CD14-positive monocyte (primary cell): ENCODE measurements around the gene AMZ1. TPM values are rescaled to one million over a fixed set of nuclear protein-coding genes. Genes with fewer than 3 reads are reported as not detected.

Experiments used
- DNase-seq, 3 donors: peaks; one replicate each; pipeline ENCODE4 v3.0.0-alpha.2; 2011 to 2022
- H2AFZ ChIP-seq: 2 replicates; pipeline ENCODE4 v1.6.0; 2012; ENCODE audit warnings: mild to moderate bottlenecking, low read depth, low read length, inconsistent platforms; ENCODE audit not compliant: insufficient read depth, poor library complexity, severe bottlenecking
- H3K27ac ChIP-seq, 2 donors: 1 replicate in 1 of 2; 2 replicates in 1 of 2; pipeline ENCODE4 v1.5.1; 2012 to 2013; ENCODE audit warnings: low read length in 2 of 2, control low read depth in 1 of 2, inconsistent platforms in 1 of 2, low read depth in 1 of 2, mild to moderate bottlenecking in 1 of 2
- H3K27me3 ChIP-seq, 2 donors: one replicate each; pipeline versions ENCODE4 v1.6.0 to v1.6.1; 2011 to 2013; ENCODE audit warnings: low read length in 2 of 2; ENCODE audit not compliant: control insufficient read depth in 2 of 2, insufficient read depth in 2 of 2
- H3K36me3 ChIP-seq, 2 donors: replicated peaks in 1 of 2; 1 replicate in 1 of 2; 2 replicates in 1 of 2; pipeline versions ENCODE4 v1.5.1 to v1.6.1; 2012 to 2013; ENCODE audit warnings: low read length in 2 of 2, control low read depth in 1 of 2, inconsistent platforms in 1 of 2, mild to moderate bottlenecking in 1 of 2; ENCODE audit not compliant: insufficient read depth in 2 of 2, control insufficient read depth in 1 of 2
- H3K4me1 ChIP-seq, 2 donors: 1 replicate in 1 of 2; 2 replicates in 1 of 2; pipeline versions ENCODE4 v1.5.1 to v1.6.1; 2012 to 2013; ENCODE audit warnings: low read length in 2 of 2, control low read depth in 1 of 2, inconsistent platforms in 1 of 2, mild to moderate bottlenecking in 1 of 2, moderate library complexity in 1 of 2; ENCODE audit not compliant: insufficient read depth in 2 of 2, control insufficient read depth in 1 of 2
- H3K4me2 ChIP-seq: replicated peaks from 2 replicates; pipeline ENCODE3; 2012; ENCODE audit warnings: low read length, moderate library complexity, mild to moderate bottlenecking; ENCODE audit not compliant: poor library complexity, severe bottlenecking; ENCODE audit errors: extremely low read depth
- H3K4me3 ChIP-seq, 3 experiments: fragments of 200-600 bp in 1 of 3; sonication (generic) in 1 of 3; replicated peaks in 1 of 3; 1 replicate in 2 of 3; 2 replicates in 1 of 3; pipeline ENCODE4 v1.5.1; 2011 to 2013; ENCODE audit warnings: low read length in 3 of 3, mild to moderate bottlenecking in 3 of 3, control low read depth in 2 of 3, low read depth in 2 of 3, inconsistent platforms in 1 of 3, moderate library complexity in 1 of 3
- H3K79me2 ChIP-seq: 2 replicates; pipeline ENCODE4 v1.6.0; 2012; ENCODE audit warnings: mild to moderate bottlenecking, control low read depth, inconsistent platforms, low read length, moderate library complexity; ENCODE audit not compliant: insufficient read depth
- H3K9ac ChIP-seq: 2 replicates; pipeline ENCODE4 v1.6.0; 2017; ENCODE audit warnings: low read length, mild to moderate bottlenecking; ENCODE audit not compliant: insufficient read depth, poor library complexity, severe bottlenecking
- H3K9me3 ChIP-seq, 2 donors: replicated peaks in 1 of 2; 1 replicate in 1 of 2; 2 replicates in 1 of 2; pipeline versions ENCODE4 v1.5.1 to v1.6.1; 2012 to 2013; ENCODE audit warnings: low read length in 2 of 2, control low read depth in 1 of 2; ENCODE audit not compliant: control insufficient read depth in 1 of 2, insufficient read depth in 1 of 2
- H4K20me1 ChIP-seq: 2 replicates; pipeline ENCODE4 v1.6.0; 2012; ENCODE audit warnings: mild to moderate bottlenecking, low read length, control low read depth, moderate library complexity; ENCODE audit not compliant: insufficient read depth
- H3K27ac Mint-ChIP-seq, 7 donors: one replicate each; pipeline ENCODE4 v1.8.0; 2020; ENCODE audit warnings: mild to moderate bottlenecking in 7 of 7, mixed read lengths in 7 of 7, moderate library complexity in 6 of 7, inconsistent platforms in 2 of 7
- H3K27me3 Mint-ChIP-seq, 3 donors: one replicate each; pipeline ENCODE4 v1.8.0; 2021 to 2022; ENCODE audit warnings: low read depth in 3 of 3, mild to moderate bottlenecking in 3 of 3, mixed read lengths in 3 of 3, moderate library complexity in 3 of 3, inconsistent platforms in 1 of 3
- H3K36me3 Mint-ChIP-seq, 2 donors: one replicate each; pipeline ENCODE4 v1.8.0; 2020; ENCODE audit warnings: mixed read lengths in 2 of 2, inconsistent platforms in 1 of 2, mild to moderate bottlenecking in 1 of 2
- H3K4me1 Mint-ChIP-seq: one replicate; pipeline ENCODE4 v1.8.0; 2020; ENCODE audit warnings: mild to moderate bottlenecking, mixed read lengths
- H3K4me3 Mint-ChIP-seq, 2 donors: one replicate each; pipeline ENCODE4 v1.8.0; 2020; ENCODE audit warnings: mild to moderate bottlenecking in 2 of 2, mixed read lengths in 2 of 2, moderate library complexity in 1 of 2
- H3K9me3 Mint-ChIP-seq, 7 donors: one replicate each; pipeline ENCODE4 v1.8.0; 2020 to 2022; ENCODE audit warnings: mixed read lengths in 7 of 7, mild to moderate bottlenecking in 6 of 7, moderate library complexity in 6 of 7, inconsistent platforms in 2 of 7
- CTCF ChIP-seq: fragments of 200-600 bp; IDR thresholded peaks from one replicate; pipeline ENCODE4 v1.8.0; 2022; ENCODE audit warnings: antibody characterized with exemption, mild to moderate bottlenecking
- WGBS: methylation state at CpG from one replicate; pipeline ENCODE4 v1.1.5; 2013; ENCODE audit warnings: missing lambda C conversion rate; ENCODE audit not compliant: insufficient coverage; 5-methylcytosine and 5-hydroxymethylcytosine counted together
- intact Hi-C, 2 donors: fragments of 100-400 bp; cut with micrococcal nuclease; formaldehyde crosslinking; loops; one replicate each; pipeline versions ENCODE4 v1.15.0 to v1.15.1; 2023
- polyA plus RNA-seq, 3 donors: library from polyadenylated mRNA; depleted of rRNA in 1 of 3; unstranded in 2 of 3; stranded (reverse) in 1 of 3; fragments of 300-500 nt in 2 of 3; fragments of >200 nt in 1 of 3; fragmentation: Illumina TruSeq in 2 of 3; gene quantifications; 1 replicate in 2 of 3; 2 replicates in 1 of 3; pipeline ENCODE4 v1.2.3, GENCODE V29; 2012 to 2021

AMZ1 gene
- polyA plus RNA-seq, 3 donors: 0.09 to 0.25 (median 0.14) TPM

- Histone ChIP-seq H3K4me3 (no peak overlapping the region), H2AFZ (no peak overlapping the region), H3K36me3 (no peaks in the 10 kb centered on the region), H3K4me1 (peaks cover 18 to 20% of the 10 kb centered on the region in 2 donors), H4K20me1 (no peaks in the 10 kb centered on the region), H3K9me3 (no peaks in the 10 kb centered on the region), H3K27me3 (peaks cover 0 to 6% of the 10 kb centered on the region in 2 donors), H3K4me2 (no peak overlapping the region), H3K27ac (no peak overlapping the region), H3K79me2 (no peaks in the 10 kb centered on the region), H3K9ac (no peak overlapping the region)
- Mint-ChIP-seq H3K27ac (peak overlapping the region in 1 of 7 donors; percentile 40), H3K4me1 (peaks cover 15% of the 10 kb centered on the region), H3K27me3 (peaks cover 11 to 37% (median 19%) of the 10 kb centered on the region in 3 donors), H3K4me3 (no peak overlapping the region), H3K9me3 (peaks cover 0 to 4% (median 1%) of the 10 kb centered on the region in 7 donors), H3K36me3 (peaks cover 0 to 2% of the 10 kb centered on the region in 2 donors)
- intact Hi-C loops: loop anchor here in 1 of 2 donors (5.0 kb wide), 1 partner anchor 35 kb away; no protein-coding TSS in a partner anchor
- no peak for DNase-seq
- no peak for TF ChIP-seq CTCF
- WGBS: 97% methylated on average over 7 of the region's 8 CpGs
These were observed 19.5 kb downstream of the AMZ1 start for GRCh38 chr7:2707481-2707880.

- no peak overlapping the region for H3K9ac ChIP-seq
- Mint-ChIP-seq H3K36me3 (peaks cover 0 to 2% of the 10 kb centered on the region in 2 donors), H3K4me3 (no peak overlapping the region), H3K4me1 (peaks cover 17% of the 10 kb centered on the region), H3K27ac (no peak overlapping the region), H3K27me3 (peaks cover 11 to 40% (median 18%) of the 10 kb centered on the region in 3 donors), H3K9me3 (peaks cover 0 to 4% (median 1%) of the 10 kb centered on the region in 7 donors)
- H3K9me3 ChIP-seq: no peaks in the 10 kb centered on the region
- DNase-seq: no peak
- no peaks in the 10 kb centered on the region for H3K79me2 ChIP-seq
- no peak overlapping the region for H2AFZ ChIP-seq
- H3K4me1 ChIP-seq: peaks cover 18 to 20% of the 10 kb centered on the region in 2 donors
- H3K27ac ChIP-seq: no peak overlapping the region
- 96% methylated on average over 10 of the region's 10 CpGs for WGBS
- no peaks in the 10 kb centered on the region for H3K36me3 ChIP-seq
- no peaks in the 10 kb centered on the region for H4K20me1 ChIP-seq
- no peak overlapping the region for H3K4me2 ChIP-seq
- TF ChIP-seq CTCF: no peak
- intact Hi-C loops: loop anchor here (2.0 to 5.0 kb wide), 2 partner anchors 36 to 37 kb away; no protein-coding TSS in a partner anchor
- peaks cover 0 to 6% of the 10 kb centered on the region in 2 donors for H3K27me3 ChIP-seq
- H3K4me3 ChIP-seq: no peak overlapping the region
These were observed 20.0 kb downstream of the AMZ1 start for GRCh38 chr7:2708041-2708440.
